Nephron (organoid): ENCODE measurements around the gene ZNF101.
"Not testable (repeated sequence)": the region's sequence is repeated elsewhere in the genome, so short reads cannot be mapped to it uniquely, and the experiment has no call there.

Experiments
- H3K27ac Mint-ChIP-seq, 3 experiments: 2 replicates each; pipeline ENCODE4 v1.8.0; 2020; ENCODE audit warnings: mixed read lengths in 3 of 3, mild to moderate bottlenecking in 2 of 3, moderate library complexity in 1 of 3
- H3K27me3 Mint-ChIP-seq: 2 replicates; pipeline ENCODE4 v1.8.0; 2021; ENCODE audit warnings: low read depth, mild to moderate bottlenecking, moderate library complexity, mixed read lengths
- H3K36me3 Mint-ChIP-seq: 2 replicates; pipeline ENCODE4 v1.8.0; 2020; ENCODE audit warnings: low read depth, mixed read lengths
- H3K4me1 Mint-ChIP-seq: 2 replicates; pipeline ENCODE4 v1.8.0; 2020; ENCODE audit warnings: mixed read lengths
- H3K4me3 Mint-ChIP-seq, 3 experiments: 2 replicates each; pipeline ENCODE4 v1.8.0; 2020; ENCODE audit warnings: mild to moderate bottlenecking in 3 of 3, mixed read lengths in 3 of 3, moderate library complexity in 2 of 3
- H3K9me3 Mint-ChIP-seq: 2 replicates; pipeline ENCODE4 v1.8.0; 2020; ENCODE audit warnings: mixed read lengths
- CTCF ChIP-seq, 3 experiments: fragments of 200-600 bp; sonication (generic); IDR thresholded peaks; one replicate each; pipeline ENCODE4 v1.5.0; 2021; ENCODE audit warnings: antibody characterized with exemption in 3 of 3; ENCODE audit not compliant: unreplicated experiment in 3 of 3

The ZNF101 gene

GRCh38 chr19:19670070-19670551 is 1.5 kb downstream of the ZNF101 start:
- no peak for TF ChIP-seq CTCF (IDR thresholded peaks at IDR 0.05; ENCODE audit: unreplicated experiment in 3 of 3)
- H3K9me3 Mint-ChIP-seq = peaks cover 6% of the 10 kb centered on the region
- peaks cover 4% of the 10 kb centered on the region for H3K4me1 Mint-ChIP-seq
- H3K27me3 Mint-ChIP-seq = no peaks in the 10 kb centered on the region
- peaks cover 28% of the 10 kb centered on the region for H3K36me3 Mint-ChIP-seq
- no peak overlapping the region for H3K27ac Mint-ChIP-seq
- peak overlapping the region; percentile 85 to 88 (median 88) for H3K4me3 Mint-ChIP-seq

- Mint-ChIP-seq H3K27ac (no peak overlapping the region), H3K9me3 (peaks cover 23% of the 10 kb centered on the region)
Measured at GRCh38 chr19:19672816-19673215, 4.2 kb downstream of the ZNF101 start.

GRCh38 chr19:19674315-19674714 is 5.7 kb downstream of the ZNF101 start:
- Mint-ChIP-seq H3K9me3 (peaks cover 35% of the 10 kb centered on the region), H3K4me3 (no peak overlapping the region), H3K4me1 (peaks cover 4% of the 10 kb centered on the region), H3K36me3 (peaks cover 70% of the 10 kb centered on the region), H3K27me3 (no peaks in the 10 kb centered on the region), H3K27ac (no peak overlapping the region)
- TF ChIP-seq CTCF (IDR thresholded peaks at IDR 0.05; ENCODE audit: unreplicated experiment in 3 of 3) = no peak

More at GRCh38 chr19:19672816-19673215, 4.2 kb downstream of the ZNF101 start:
- Mint-ChIP-seq H3K4me3 (no peak overlapping the region), H3K4me1 (peaks cover 4% of the 10 kb centered on the region), H3K36me3 (peaks cover 55% of the 10 kb centered on the region), H3K27me3 (no peaks in the 10 kb centered on the region)
- no peak for TF ChIP-seq CTCF (IDR thresholded peaks at IDR 0.05; ENCODE audit: unreplicated experiment in 3 of 3)

- TF ChIP-seq CTCF (IDR thresholded peaks at IDR 0.05; ENCODE audit: unreplicated experiment in 3 of 3) = no peak
- Mint-ChIP-seq H3K27me3 (no peaks in the 10 kb centered on the region), H3K9me3 (peaks cover 50% of the 10 kb centered on the region), H3K4me3 (no peak overlapping the region), H3K4me1 (no peaks in the 10 kb centered on the region), H3K27ac (no peak overlapping the region), H3K36me3 (peaks cover 85% of the 10 kb centered on the region)
Measured at GRCh38 chr19:19677579-19677978, 8.9 kb downstream of the ZNF101 start.

- Mint-ChIP-seq H3K27ac (no peak overlapping the region), H3K36me3 (peaks cover 89% of the 10 kb centered on the region), H3K4me1 (no peaks in the 10 kb centered on the region), H3K4me3 (no peak overlapping the region), H3K27me3 (no peaks in the 10 kb centered on the region), H3K9me3 (peaks cover 60% of the 10 kb centered on the region)
- TF ChIP-seq CTCF (IDR thresholded peaks at IDR 0.05; ENCODE audit: unreplicated experiment in 3 of 3) = no peak
Measured at GRCh38 chr19:19679176-19680073, 10.8 kb downstream of the ZNF101 start.

GRCh38 chr19:19686119-19686518 is 17.5 kb downstream of the ZNF101 start:
- Mint-ChIP-seq H3K9me3 (peaks cover 30% of the 10 kb centered on the region), H3K36me3 (peaks cover 41% of the 10 kb centered on the region)
- H3K27me3 Mint-ChIP-seq, H3K4me3 Mint-ChIP-seq, H3K27ac Mint-ChIP-seq, H3K4me1 Mint-ChIP-seq: not testable (repeated sequence)
